ENCODE measurements around the gene UBE2D3.
A peak's percentile ranks its signal among the peaks of the same experiment; 100 is the strongest.

The UBE2D3 gene

GRCh38 chr4:102815981-102816380 is 11.4 kb downstream of the UBE2D3 start:
- H3K9me3 ChIP-seq (ENCODE audit: control insufficient read depth, low read length): no peaks in the 10 kb centered on the region
- H3K4me3 ChIP-seq (ENCODE audit: low read length): peak overlapping the region; percentile 51
- no peaks in the 10 kb centered on the region for H3K27me3 ChIP-seq (replicated peaks; ENCODE audit: control insufficient read depth, insufficient read depth, low read length)
- H3K9ac ChIP-seq (ENCODE audit: low read length): peak overlapping the region; percentile 6
- H3K4me1 ChIP-seq (ENCODE audit: control insufficient read depth, insufficient read depth, low read length): peaks cover 81% of the 10 kb centered on the region
- peak; percentile 59 for DNase-seq (ENCODE audit: low read depth)
- H3K36me3 ChIP-seq (ENCODE audit: control insufficient read depth, insufficient read depth, low read length, severe bottlenecking): peaks cover 11% of the 10 kb centered on the region

GRCh38 chr4:102809691-102810090 is 17.7 kb downstream of the UBE2D3 start:
- H3K36me3 ChIP-seq (ENCODE audit: control insufficient read depth, insufficient read depth, low read length, severe bottlenecking): peaks cover 64% of the 10 kb centered on the region
- H3K9ac ChIP-seq (ENCODE audit: low read length): no peak overlapping the region
- no peaks in the 10 kb centered on the region for H3K27me3 ChIP-seq (replicated peaks; ENCODE audit: control insufficient read depth, insufficient read depth, low read length)
- peaks cover 65% of the 10 kb centered on the region for H3K4me1 ChIP-seq (ENCODE audit: control insufficient read depth, insufficient read depth, low read length)
- no peaks in the 10 kb centered on the region for H3K9me3 ChIP-seq (ENCODE audit: control insufficient read depth, low read length)
- H3K4me3 ChIP-seq (ENCODE audit: low read length): no peak overlapping the region
- peak; percentile 40 for DNase-seq (ENCODE audit: low read depth)

- Histone ChIP-seq H3K4me1 (ENCODE audit: control insufficient read depth, insufficient read depth, low read length) (peaks cover 65% of the 10 kb centered on the region), H3K4me3 (ENCODE audit: low read length) (no peak overlapping the region), H3K36me3 (ENCODE audit: control insufficient read depth, insufficient read depth, low read length, severe bottlenecking) (peaks cover 69% of the 10 kb centered on the region), H3K9ac (ENCODE audit: low read length) (no peak overlapping the region), H3K9me3 (ENCODE audit: control insufficient read depth, low read length) (no peaks in the 10 kb centered on the region), H3K27me3 (replicated peaks; ENCODE audit: control insufficient read depth, insufficient read depth, low read length) (no peaks in the 10 kb centered on the region)
- no peak for DNase-seq (ENCODE audit: low read depth)
These were observed 18.2 kb downstream of the UBE2D3 start for GRCh38 chr4:102809190-102809589.

GRCh38 chr4:102808009-102808408 is 19.3 kb downstream of the UBE2D3 start:
- H3K4me3 ChIP-seq (ENCODE audit: low read length): no peak overlapping the region
- peaks cover 70% of the 10 kb centered on the region for H3K36me3 ChIP-seq (ENCODE audit: control insufficient read depth, insufficient read depth, low read length, severe bottlenecking)
- no peak for DNase-seq (ENCODE audit: low read depth)
- H3K9ac ChIP-seq (ENCODE audit: low read length): peak overlapping the region; percentile 19
- H3K9me3 ChIP-seq (ENCODE audit: control insufficient read depth, low read length): no peaks in the 10 kb centered on the region
- no peaks in the 10 kb centered on the region for H3K27me3 ChIP-seq (replicated peaks; ENCODE audit: control insufficient read depth, insufficient read depth, low read length)
- H3K4me1 ChIP-seq (ENCODE audit: control insufficient read depth, insufficient read depth, low read length): peaks cover 59% of the 10 kb centered on the region

- DNase-seq (ENCODE audit: low read depth): no peak
- Histone ChIP-seq H3K9me3 (ENCODE audit: control insufficient read depth, low read length) (no peaks in the 10 kb centered on the region), H3K27me3 (replicated peaks; ENCODE audit: control insufficient read depth, insufficient read depth, low read length) (no peaks in the 10 kb centered on the region), H3K9ac (ENCODE audit: low read length) (no peak overlapping the region), H3K4me1 (ENCODE audit: control insufficient read depth, insufficient read depth, low read length) (peaks cover 53% of the 10 kb centered on the region), H3K36me3 (ENCODE audit: control insufficient read depth, insufficient read depth, low read length, severe bottlenecking) (peaks cover 76% of the 10 kb centered on the region), H3K4me3 (ENCODE audit: low read length) (no peak overlapping the region)
These were observed 20.0 kb downstream of the UBE2D3 start for GRCh38 chr4:102807345-102807744.

GRCh38 chr4:102799816-102800215 is 27.5 kb downstream of the UBE2D3 start:
- no peaks in the 10 kb centered on the region for H3K9me3 ChIP-seq (ENCODE audit: control insufficient read depth, low read length)
- no peak overlapping the region for H3K9ac ChIP-seq (ENCODE audit: low read length)
- DNase-seq (ENCODE audit: low read depth): no peak
- H3K27me3 ChIP-seq (replicated peaks; ENCODE audit: control insufficient read depth, insufficient read depth, low read length): no peaks in the 10 kb centered on the region
- peaks cover 22% of the 10 kb centered on the region for H3K4me1 ChIP-seq (ENCODE audit: control insufficient read depth, insufficient read depth, low read length)
- no peak overlapping the region for H3K4me3 ChIP-seq (ENCODE audit: low read length)
- H3K36me3 ChIP-seq (ENCODE audit: control insufficient read depth, insufficient read depth, low read length, severe bottlenecking): peaks cover 98% of the 10 kb centered on the region

- no peak for DNase-seq (ENCODE audit: low read depth)
- Histone ChIP-seq H3K27me3 (replicated peaks; ENCODE audit: control insufficient read depth, insufficient read depth, low read length) (no peaks in the 10 kb centered on the region), H3K9me3 (ENCODE audit: control insufficient read depth, low read length) (no peaks in the 10 kb centered on the region), H3K9ac (ENCODE audit: low read length) (no peak overlapping the region), H3K4me3 (ENCODE audit: low read length) (no peak overlapping the region), H3K36me3 (ENCODE audit: control insufficient read depth, insufficient read depth, low read length, severe bottlenecking) (peaks cover 86% of the 10 kb centered on the region), H3K4me1 (ENCODE audit: control insufficient read depth, insufficient read depth, low read length) (peaks cover 19% of the 10 kb centered on the region)
These were observed 32.4 kb downstream of the UBE2D3 start for GRCh38 chr4:102794999-102795398.

GRCh38 chr4:102792361-102792936 is 34.9 kb downstream of the UBE2D3 start:
- DNase-seq (ENCODE audit: low read depth): no peak
- peaks cover 5% of the 10 kb centered on the region for H3K9me3 ChIP-seq (ENCODE audit: control insufficient read depth, low read length)
- H3K9ac ChIP-seq (ENCODE audit: low read length): no peak overlapping the region
- peaks cover 62% of the 10 kb centered on the region for H3K36me3 ChIP-seq (ENCODE audit: control insufficient read depth, insufficient read depth, low read length, severe bottlenecking)
- H3K4me1 ChIP-seq (ENCODE audit: control insufficient read depth, insufficient read depth, low read length): peaks cover 10% of the 10 kb centered on the region
- no peak overlapping the region for H3K4me3 ChIP-seq (ENCODE audit: low read length)
- H3K27me3 ChIP-seq (replicated peaks; ENCODE audit: control insufficient read depth, insufficient read depth, low read length): no peaks in the 10 kb centered on the region

- Histone ChIP-seq H3K9ac (ENCODE audit: low read length) (no peak overlapping the region), H3K4me1 (ENCODE audit: control insufficient read depth, insufficient read depth, low read length) (peaks cover 7% of the 10 kb centered on the region), H3K4me3 (ENCODE audit: low read length) (no peak overlapping the region), H3K9me3 (ENCODE audit: control insufficient read depth, low read length) (peaks cover 5% of the 10 kb centered on the region), H3K27me3 (replicated peaks; ENCODE audit: control insufficient read depth, insufficient read depth, low read length) (no peaks in the 10 kb centered on the region), H3K36me3 (ENCODE audit: control insufficient read depth, insufficient read depth, low read length, severe bottlenecking) (peaks cover 51% of the 10 kb centered on the region)
- DNase-seq (ENCODE audit: low read depth): no peak
These were observed 36.0 kb downstream of the UBE2D3 start for GRCh38 chr4:102791318-102791835.

GRCh38 chr4:102789317-102789717 is 38.0 kb downstream of the UBE2D3 start:
- DNase-seq (ENCODE audit: low read depth): peak; percentile 52
- H3K4me1 ChIP-seq (ENCODE audit: control insufficient read depth, insufficient read depth, low read length): peaks cover 7% of the 10 kb centered on the region
- no peak overlapping the region for H3K4me3 ChIP-seq (ENCODE audit: low read length)
- no peak overlapping the region for H3K9ac ChIP-seq (ENCODE audit: low read length)
- no peaks in the 10 kb centered on the region for H3K27me3 ChIP-seq (replicated peaks; ENCODE audit: control insufficient read depth, insufficient read depth, low read length)
- H3K9me3 ChIP-seq (ENCODE audit: control insufficient read depth, low read length): peaks cover 5% of the 10 kb centered on the region
- peaks cover 31% of the 10 kb centered on the region for H3K36me3 ChIP-seq (ENCODE audit: control insufficient read depth, insufficient read depth, low read length, severe bottlenecking)

- H3K9ac ChIP-seq (ENCODE audit: low read length): no peak overlapping the region
- no peak for DNase-seq (ENCODE audit: low read depth)
- H3K4me1 ChIP-seq (ENCODE audit: control insufficient read depth, insufficient read depth, low read length): peaks cover 7% of the 10 kb centered on the region
- no peak overlapping the region for H3K4me3 ChIP-seq (ENCODE audit: low read length)
- H3K36me3 ChIP-seq (ENCODE audit: control insufficient read depth, insufficient read depth, low read length, severe bottlenecking): peaks cover 18% of the 10 kb centered on the region
- peaks cover 5% of the 10 kb centered on the region for H3K9me3 ChIP-seq (ENCODE audit: control insufficient read depth, low read length)
- no peaks in the 10 kb centered on the region for H3K27me3 ChIP-seq (replicated peaks; ENCODE audit: control insufficient read depth, insufficient read depth, low read length)
These were observed 39.4 kb downstream of the UBE2D3 start for GRCh38 chr4:102787944-102788343.

All from adipocyte (in vitro differentiated cells).